Iris pigment epithelial cell (primary cell): Measurements from ENCODE around the gene MTERF2.

ENCODE experiments used
- DNase-seq: peaks from one replicate; pipeline ENCODE4 v3.0.0-alpha.2; 2011; ENCODE audit warnings: low read depth

Gene MTERF2

GRCh38 chr12:106953352-106954250, 33.3 kb downstream of the MTERF2 start:
- peak; percentile 70 for DNase-seq

- no peak for DNase-seq
These were observed 36.4 kb downstream of the MTERF2 start for GRCh38 chr12:106950591-106950990.

GRCh38 chr12:106947461-106947860, 39.5 kb downstream of the MTERF2 start:
- DNase-seq = no peak

GRCh38 chr12:106945261-106945851, 41.6 kb downstream of the MTERF2 start:
- DNase-seq = no peak

GRCh38 chr12:106942775-106943174, 44.2 kb downstream of the MTERF2 start:
- DNase-seq = no peak

GRCh38 chr12:106941481-106942156, 45.3 kb downstream of the MTERF2 start:
- DNase-seq = no peak

- DNase-seq = no peak
These were observed 52.7 kb downstream of the MTERF2 start for GRCh38 chr12:106934277-106934676.
